Thyroid gland (tissue), 4 donors: Measurements from ENCODE around the gene ICAM5.

Experiments
- POLR2A ChIP-seq, 2 donors: fragments of 450-650 bp; IDR thresholded peaks; one replicate each; pipeline ENCODE4 v1.6.1; 2017; ENCODE audit warnings: antibody characterized with exemption in 2 of 2, mild to moderate bottlenecking in 2 of 2, moderate library complexity in 1 of 2
- TF ChIP-seq, protein P1 (sequence below), 6 experiments: fragments of 200-600 bp in 3 of 6; fragments of 450-650 bp in 3 of 6; sonication (generic) in 3 of 6; IDR thresholded peaks; one replicate each; pipeline ENCODE4 v1.5.1; 2016 to 2019; ENCODE audit warnings: antibody characterized with exemption in 6 of 6, mild to moderate bottlenecking in 2 of 6, inconsistent platforms in 1 of 6, moderate library complexity in 1 of 6

DNA sequence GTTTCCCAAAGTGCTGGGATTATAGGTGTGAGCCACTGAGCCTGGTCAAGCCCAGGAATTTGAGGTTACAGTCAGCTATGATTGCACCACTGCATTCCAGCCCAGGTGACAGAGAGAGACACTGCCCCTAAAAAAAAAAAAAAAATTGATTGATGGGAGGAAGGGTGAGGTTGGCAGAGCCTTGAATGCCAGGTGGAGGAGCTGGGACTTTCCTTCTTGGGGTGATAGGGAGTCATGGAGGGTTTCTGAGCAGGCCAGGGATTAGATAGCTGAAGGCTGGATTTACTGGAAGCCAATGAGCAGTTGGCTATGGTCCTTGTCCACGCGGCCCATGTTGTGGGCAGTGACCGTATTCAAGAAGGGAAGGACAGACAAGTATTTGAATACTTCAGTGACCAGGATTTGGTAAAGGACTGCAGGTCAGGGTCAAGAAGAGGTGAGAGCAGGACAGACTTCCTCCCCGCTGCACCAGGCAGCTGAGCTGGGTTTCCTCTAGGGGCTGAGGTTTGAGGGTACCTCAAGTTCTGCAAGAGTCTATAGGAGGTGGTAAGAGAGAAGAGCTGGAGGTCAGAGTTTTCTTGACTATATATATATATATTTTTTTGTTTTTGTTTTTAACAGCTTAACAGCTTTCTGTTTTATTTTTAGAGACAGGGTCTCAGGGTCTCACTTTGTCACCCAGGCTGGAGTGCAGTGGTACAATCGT lies 9.9 kb upstream of the ICAM5 start:
- TF ChIP-seq, protein P1, sequence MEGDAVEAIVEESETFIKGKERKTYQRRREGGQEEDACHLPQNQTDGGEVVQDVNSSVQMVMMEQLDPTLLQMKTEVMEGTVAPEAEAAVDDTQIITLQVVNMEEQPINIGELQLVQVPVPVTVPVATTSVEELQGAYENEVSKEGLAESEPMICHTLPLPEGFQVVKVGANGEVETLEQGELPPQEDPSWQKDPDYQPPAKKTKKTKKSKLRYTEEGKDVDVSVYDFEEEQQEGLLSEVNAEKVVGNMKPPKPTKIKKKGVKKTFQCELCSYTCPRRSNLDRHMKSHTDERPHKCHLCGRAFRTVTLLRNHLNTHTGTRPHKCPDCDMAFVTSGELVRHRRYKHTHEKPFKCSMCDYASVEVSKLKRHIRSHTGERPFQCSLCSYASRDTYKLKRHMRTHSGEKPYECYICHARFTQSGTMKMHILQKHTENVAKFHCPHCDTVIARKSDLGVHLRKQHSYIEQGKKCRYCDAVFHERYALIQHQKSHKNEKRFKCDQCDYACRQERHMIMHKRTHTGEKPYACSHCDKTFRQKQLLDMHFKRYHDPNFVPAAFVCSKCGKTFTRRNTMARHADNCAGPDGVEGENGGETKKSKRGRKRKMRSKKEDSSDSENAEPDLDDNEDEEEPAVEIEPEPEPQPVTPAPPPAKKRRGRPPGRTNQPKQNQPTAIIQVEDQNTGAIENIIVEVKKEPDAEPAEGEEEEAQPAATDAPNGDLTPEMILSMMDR (IDR thresholded peaks at IDR 0.05), result no peak
- no peak for TF ChIP-seq POLR2A (IDR thresholded peaks at IDR 0.05)
